Hindlimb muscle (tissue), 1 donor: ENCODE measurements around the gene UAP1. TPM values are rescaled to one million over a fixed set of nuclear protein-coding genes. Genes with fewer than 3 reads are reported as not detected.

Experiments
- polyA plus RNA-seq: library from polyadenylated mRNA; unstranded; fragments of 120-200 nt; gene quantifications from one replicate; pipeline ENCODE4 v1.2.1, GENCODE V29; 2013; ENCODE audit not compliant: insufficient read length

Gene UAP1
- polyA plus RNA-seq, 1 donor: 24.9 TPM

Other genes with a start within 250 kb of the UAP1 start
- gene SPATA46, start 184.9 kb upstream of the UAP1 start, polyA plus RNA-seq: not detected
- gene C1orf226, start 180.0 kb upstream of the UAP1 start, polyA plus RNA-seq: 1.7 TPM
- 0.18 TPM for gene SH2D1B, start 149.6 kb upstream of the UAP1 start, polyA plus RNA-seq
- 25.2 TPM for gene UHMK1, start 63.9 kb upstream of the UAP1 start, polyA plus RNA-seq
- 34.6 TPM for gene DDR2, start 70.7 kb downstream of the UAP1 start, polyA plus RNA-seq
- 9.1 TPM for gene HSD17B7, start 229.0 kb downstream of the UAP1 start, polyA plus RNA-seq